Neural progenitor cell (in vitro differentiated cells): Measurements from ENCODE around the gene CPT1B. TPM values are rescaled to one million over a fixed set of nuclear protein-coding genes. Genes with fewer than 3 reads are reported as not detected.
"Not testable (repeated sequence)": the region's sequence is repeated elsewhere in the genome, so short reads cannot be mapped to it uniquely, and the experiment has no call there.

Source experiments
- DNase-seq: peaks from one replicate; pipeline ENCODE4 v3.0.0-alpha.2; 2016; ENCODE audit warnings: low spot score
- H2AFZ ChIP-seq: fragments of 200-600 bp; sonication (generic); replicated peaks from 2 replicates; pipeline ENCODE4 v1.6.1; 2016; ENCODE audit warnings: antibody characterized with exemption
- H3F3A ChIP-seq: fragments of 200-600 bp; sonication (generic); 2 replicates; pipeline ENCODE4 v1.6.1; 2016; ENCODE audit warnings: antibody characterized with exemption, low read depth
- H3K27ac ChIP-seq: fragments of 200-600 bp; sonication (generic); 2 replicates; pipeline ENCODE4 v1.5.1; 2016; ENCODE audit warnings: mild to moderate bottlenecking
- H3K27me3 ChIP-seq: fragments of 200-600 bp; sonication (generic); 2 replicates; pipeline ENCODE4 v1.6.1; 2016; ENCODE audit warnings: mild to moderate bottlenecking, moderate library complexity
- H3K36me3 ChIP-seq: fragments of 200-600 bp; sonication (generic); 2 replicates; pipeline ENCODE4 v1.5.1; 2016
- H3K4me1 ChIP-seq: fragments of 200-600 bp; sonication (generic); 2 replicates; pipeline ENCODE4 v1.6.1; 2016; ENCODE audit warnings: mixed run types
- H3K4me2 ChIP-seq: fragments of 200-600 bp; sonication (generic); 2 replicates; pipeline ENCODE4 v1.6.1; 2016
- H3K4me3 ChIP-seq: fragments of 200-600 bp; sonication (generic); 2 replicates; pipeline ENCODE4 v1.5.1; 2016
- H3K79me2 ChIP-seq: fragments of 200-600 bp; sonication (generic); 2 replicates; pipeline ENCODE4 v1.6.1; 2016; ENCODE audit warnings: low read depth
- H3K9ac ChIP-seq: fragments of 200-600 bp; sonication (generic); 2 replicates; pipeline ENCODE4 v1.6.1; 2016
- H3K9me3 ChIP-seq: fragments of 200-600 bp; sonication (generic); 2 replicates; pipeline ENCODE4 v1.5.1; 2016; ENCODE audit warnings: low read depth
- H4K20me1 ChIP-seq: fragments of 200-600 bp; sonication (generic); 2 replicates; pipeline ENCODE4 v1.6.1; 2016; ENCODE audit warnings: low read depth
- H3K27ac Mint-ChIP-seq: 3 replicates; pipeline ENCODE4 v1.8.0; 2021; ENCODE audit warnings: mixed read lengths
- H3K27me3 Mint-ChIP-seq: 2 replicates; pipeline ENCODE4 v1.8.0; 2022; ENCODE audit warnings: low read depth, mild to moderate bottlenecking, inconsistent platforms, moderate library complexity, mixed read lengths; ENCODE audit not compliant: insufficient read depth
- H3K36me3 Mint-ChIP-seq: 3 replicates; pipeline ENCODE4 v1.8.0; 2021; ENCODE audit warnings: mixed read lengths
- H3K4me1 Mint-ChIP-seq: 3 replicates; pipeline ENCODE4 v1.8.0; 2021; ENCODE audit warnings: mixed read lengths
- H3K4me3 Mint-ChIP-seq: 3 replicates; pipeline ENCODE4 v1.8.0; 2021; ENCODE audit warnings: mild to moderate bottlenecking, moderate library complexity, mixed read lengths
- H3K9me3 Mint-ChIP-seq: 3 replicates; pipeline ENCODE4 v1.8.0; 2020; ENCODE audit warnings: mixed read lengths
- CTCF ChIP-seq: fragments of 200-600 bp; sonication (generic); IDR thresholded peaks from 2 replicates; pipeline ENCODE4 v1.5.1; 2017; ENCODE audit warnings: antibody characterized with exemption, mild to moderate bottlenecking
- EZH2 ChIP-seq: fragments of 200-600 bp; sonication (generic); IDR thresholded peaks from 2 replicates; pipeline ENCODE4 v1.6.1; 2017; ENCODE audit warnings: antibody characterized with exemption, mild to moderate bottlenecking, moderate library complexity
- EZH2phosphoT487 ChIP-seq: fragments of 200-600 bp; sonication (generic); IDR thresholded peaks from 2 replicates; pipeline ENCODE4 v1.6.1; 2017; ENCODE audit warnings: antibody characterized with exemption
- total RNA-seq: library from RNA; depleted of rRNA; stranded (reverse); fragments of >200 nt; gene quantifications from 2 replicates; pipeline ENCODE4 v1.2.3, GENCODE V29; 2015; ENCODE audit warnings: low replicate concordance

The CPT1B gene
- total RNA-seq, 1 donor from 2014 or later, result 33.9 TPM

- H3K4me3 Mint-ChIP-seq, result no peak overlapping the region
Observed at GRCh38 chr22:50608996-50609395, 30.8 kb upstream of the CPT1B start.

DNA sequence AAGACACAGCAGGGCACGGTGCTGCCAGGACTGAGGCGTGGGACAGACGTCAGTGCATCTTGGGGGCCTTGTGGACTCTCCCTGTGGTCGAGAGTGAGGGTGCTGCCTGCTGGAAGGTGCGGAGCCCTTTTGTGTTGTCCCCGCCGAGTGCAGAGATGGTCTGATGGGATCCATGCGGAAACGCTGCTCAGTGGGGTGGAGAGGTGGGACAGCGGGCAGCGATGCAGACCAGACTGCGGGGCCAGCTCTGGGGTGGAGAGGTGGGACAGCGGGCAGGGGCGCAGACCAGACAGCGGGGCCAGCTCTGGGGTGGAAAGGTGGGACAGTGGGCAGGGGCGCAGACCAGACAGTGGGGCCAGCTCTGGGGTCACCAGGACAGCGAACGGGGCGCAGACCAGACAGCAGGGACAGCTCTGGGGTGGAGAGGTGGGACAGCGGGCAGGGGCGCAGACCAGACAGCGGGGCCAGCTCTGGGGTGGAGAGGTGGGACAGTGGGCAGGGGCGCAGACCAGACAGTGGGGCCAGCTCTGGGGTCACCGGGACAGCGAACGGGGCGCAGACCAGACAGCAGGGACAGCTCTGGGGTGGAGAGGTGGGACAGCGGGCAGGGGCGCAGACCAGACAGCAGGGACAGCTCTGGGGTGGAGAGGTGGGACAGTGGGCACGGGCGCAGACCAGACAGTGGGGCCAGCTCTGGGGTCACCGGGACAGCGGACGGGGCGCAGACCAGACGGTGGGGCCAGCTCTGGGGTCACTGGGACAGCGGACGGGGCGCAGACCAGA is 30.0 kb upstream of the CPT1B start:
- H3K79me2 ChIP-seq, H3K9me3 ChIP-seq, H3K27ac ChIP-seq, H3F3A ChIP-seq, H3K27ac Mint-ChIP-seq, H3K27me3 Mint-ChIP-seq, H3K4me1 ChIP-seq, H3K4me3 Mint-ChIP-seq, H3K36me3 Mint-ChIP-seq, H3K4me3 ChIP-seq, H4K20me1 ChIP-seq, H3K4me1 Mint-ChIP-seq, H3K4me2 ChIP-seq, DNase-seq, H3K36me3 ChIP-seq, H3K9ac ChIP-seq, H3K9me3 Mint-ChIP-seq, H2AFZ ChIP-seq: not testable (repeated sequence)
- H3K27me3 ChIP-seq, result peaks cover 32% of the 10 kb centered on the region

More at GRCh38 chr22:50608996-50609395, 30.8 kb upstream of the CPT1B start:
- Histone ChIP-seq H3K27ac (no peak overlapping the region), H3F3A (peaks cover 8% of the 10 kb centered on the region), H3K4me2 (no peak overlapping the region), H3K36me3 (no peaks in the 10 kb centered on the region), H4K20me1 (no peaks in the 10 kb centered on the region), H3K27me3 (peaks cover 32% of the 10 kb centered on the region), H3K9me3 (no peaks in the 10 kb centered on the region), H3K4me3 (no peak overlapping the region), H3K79me2 (no peaks in the 10 kb centered on the region), H3K4me1 (no peaks in the 10 kb centered on the region), H2AFZ (no peak overlapping the region), H3K9ac (no peak overlapping the region)
- DNase-seq, result no peak
- Mint-ChIP-seq H3K27ac (no peak overlapping the region), H3K27me3 (peaks cover 2% of the 10 kb centered on the region), H3K4me1 (peaks cover 3% of the 10 kb centered on the region), H3K9me3 (no peaks in the 10 kb centered on the region), H3K36me3 (peaks cover 1% of the 10 kb centered on the region)
- TF ChIP-seq EZH2phosphoT487 (no peak), EZH2 (no peak), CTCF (no peak)

DNA sequence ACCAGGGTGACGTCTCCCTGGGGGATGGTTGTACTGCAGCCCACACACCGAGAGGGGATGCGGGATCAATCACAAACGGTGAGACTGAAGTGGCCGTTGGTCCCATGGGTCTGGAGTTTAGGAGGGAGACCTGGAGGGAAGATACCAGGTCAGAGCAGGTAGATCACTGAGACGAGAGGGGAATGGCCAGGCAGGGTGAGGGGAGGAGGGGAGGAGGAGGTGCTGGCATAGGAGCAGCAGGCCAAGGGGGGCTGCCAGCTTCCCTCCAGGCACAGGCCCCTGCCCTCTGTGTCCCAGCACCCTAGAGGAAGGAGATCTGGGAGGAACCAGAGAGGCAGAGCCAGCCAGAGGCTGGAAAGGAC is 29.4 kb upstream of the CPT1B start:
- Histone ChIP-seq H2AFZ (no peak overlapping the region), H3K79me2 (no peaks in the 10 kb centered on the region), H3K4me1 (no peaks in the 10 kb centered on the region), H3K27me3 (peaks cover 34% of the 10 kb centered on the region), H3K4me3 (no peak overlapping the region), H3F3A (no peaks in the 10 kb centered on the region), H3K4me2 (no peak overlapping the region), H4K20me1 (no peaks in the 10 kb centered on the region), H3K27ac (no peak overlapping the region), H3K36me3 (no peaks in the 10 kb centered on the region), H3K9ac (no peak overlapping the region), H3K9me3 (no peaks in the 10 kb centered on the region)
- Mint-ChIP-seq H3K4me1 (peaks cover 7% of the 10 kb centered on the region), H3K27ac (no peak overlapping the region), H3K27me3 (peaks cover 2% of the 10 kb centered on the region), H3K36me3 (peaks cover 1% of the 10 kb centered on the region), H3K9me3 (no peaks in the 10 kb centered on the region), H3K4me3 (no peak overlapping the region)
- no peak for TF ChIP-seq CTCF
- no peak for DNase-seq

DNA sequence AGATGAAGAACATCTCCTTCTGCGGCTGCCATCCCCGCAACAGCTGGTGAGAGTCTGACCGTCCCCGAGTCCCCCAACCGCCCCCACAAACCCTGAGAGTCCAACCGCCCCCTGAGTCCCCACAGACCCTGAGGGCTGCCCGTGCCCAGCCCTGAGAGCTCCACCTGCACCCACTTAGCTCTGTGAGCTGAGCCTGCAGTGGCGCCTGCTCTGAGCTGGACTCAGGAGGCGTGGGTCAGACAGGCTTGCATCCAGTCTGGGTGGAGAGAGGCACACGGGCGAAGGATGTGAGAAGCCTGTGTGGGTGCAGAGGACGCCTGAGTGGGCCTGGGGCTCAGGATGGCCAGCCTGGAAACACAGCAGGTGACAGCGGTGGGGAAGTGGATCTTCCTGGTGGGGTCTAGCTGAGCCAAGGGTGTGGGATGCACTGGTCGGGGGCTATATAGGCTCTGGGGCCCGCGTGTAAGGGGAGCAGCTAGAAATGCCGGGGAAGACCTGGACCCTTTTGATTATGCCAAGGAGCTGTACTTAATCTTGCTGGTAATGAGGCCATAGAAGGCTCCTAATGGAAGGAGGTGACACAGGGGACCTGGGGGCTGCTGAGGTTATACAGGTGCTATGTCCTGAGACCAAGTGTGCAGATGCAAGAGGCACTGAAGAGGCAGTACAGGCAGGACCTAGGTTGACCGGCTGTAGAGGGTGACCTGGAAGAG is 28.9 kb upstream of the CPT1B start:
- peaks cover 39% of the 10 kb centered on the region for H3K27me3 ChIP-seq

More for the DNA sequence above, 28.9 kb upstream of the CPT1B start:
- H3F3A ChIP-seq, result no peaks in the 10 kb centered on the region
- H3K36me3 ChIP-seq, result no peaks in the 10 kb centered on the region
- Mint-ChIP-seq H3K27ac (no peak overlapping the region), H3K36me3 (peaks cover 1% of the 10 kb centered on the region), H3K9me3 (no peaks in the 10 kb centered on the region), H3K4me1 (peaks cover 7% of the 10 kb centered on the region), H3K27me3 (peaks cover 2% of the 10 kb centered on the region), H3K4me3 (no peak overlapping the region)
- H3K9ac ChIP-seq, result no peak overlapping the region
- H4K20me1 ChIP-seq, result peaks cover 1% of the 10 kb centered on the region
- no peak overlapping the region for H3K27ac ChIP-seq
- DNase-seq, result no peak
- TF ChIP-seq EZH2phosphoT487 (no peak), EZH2 (no peak), CTCF (no peak)
- H3K4me2 ChIP-seq, result no peak overlapping the region
- no peak overlapping the region for H2AFZ ChIP-seq
- H3K79me2 ChIP-seq, result no peaks in the 10 kb centered on the region
- no peak overlapping the region for H3K4me3 ChIP-seq
- no peaks in the 10 kb centered on the region for H3K9me3 ChIP-seq
- H3K4me1 ChIP-seq, result no peaks in the 10 kb centered on the region
